NCI-H146 (cell line): ENCODE results near the gene TMEM63A.
"Not testable (repeated sequence)": the region's sequence is repeated elsewhere in the genome, so short reads cannot be mapped to it uniquely, and the experiment has no call there.

Experiments used
- DNase-seq: peaks from one replicate; lab custom pipeline; 2025; lab: John Stamatoyannopoulos, UW

Gene TMEM63A

GRCh38 chr1:225820522-225821120, 61.6 kb downstream of the TMEM63A start:
- no peak for DNase-seq

- no peak for DNase-seq
Observed at GRCh38 chr1:225819346-225820192, 62.6 kb downstream of the TMEM63A start.

- DNase-seq = no peak
Observed at GRCh38 chr1:225818229-225818628, 64.0 kb downstream of the TMEM63A start.

GRCh38 chr1:225817611-225818061, 64.5 kb downstream of the TMEM63A start:
- no peak for DNase-seq

GRCh38 chr1:225816643-225817538, 65.3 kb downstream of the TMEM63A start:
- DNase-seq = no peak

GRCh38 chr1:225815526-225816178, 66.5 kb downstream of the TMEM63A start:
- no peak for DNase-seq

- DNase-seq = not testable (repeated sequence)
Observed at GRCh38 chr1:225815090-225815489, 67.1 kb downstream of the TMEM63A start.

GRCh38 chr1:225814381-225814780, 67.8 kb downstream of the TMEM63A start:
- no peak for DNase-seq

GRCh38 chr1:225813214-225813964, 68.8 kb downstream of the TMEM63A start:
- peak; percentile 81 for DNase-seq

- no peak for DNase-seq
Observed at GRCh38 chr1:225812488-225813213, 69.5 kb downstream of the TMEM63A start.

GRCh38 chr1:225811622-225812487, 70.3 kb downstream of the TMEM63A start:
- no peak for DNase-seq

GRCh38 chr1:225810579-225811538, 71.3 kb downstream of the TMEM63A start:
- not testable (repeated sequence) for DNase-seq

GRCh38 chr1:225809842-225810578, 72.2 kb downstream of the TMEM63A start, which contains the start of gene EPHX1:
EPHX1 (plus strand) TSS chr1:225810124; CDS start chr1:225828730, 18,606 bp downstream.
- peak; percentile 89 for DNase-seq

GRCh38 chr1:225808136-225808535, 74.0 kb downstream of the TMEM63A start:
- DNase-seq = no peak

- DNase-seq = not testable (repeated sequence)
Observed at GRCh38 chr1:225806736-225807135, 75.4 kb downstream of the TMEM63A start.

- no peak for DNase-seq
Observed at GRCh38 chr1:225806249-225806648, 75.9 kb downstream of the TMEM63A start.

- DNase-seq = not testable (repeated sequence)
Observed at GRCh38 chr1:225801146-225801545, 81.0 kb downstream of the TMEM63A start.
